ENCODE data around the gene AXL. TPM values are rescaled to one million over a fixed set of nuclear protein-coding genes. Genes with fewer than 3 reads are reported as not detected.

AXL gene
- total and polyA plus RNA-seq, 2 of the 13 experiments (the other 11 are each of a cell fraction or from before 2014, with no cell fraction given) = 0.71 to 5.9 TPM

DNA sequence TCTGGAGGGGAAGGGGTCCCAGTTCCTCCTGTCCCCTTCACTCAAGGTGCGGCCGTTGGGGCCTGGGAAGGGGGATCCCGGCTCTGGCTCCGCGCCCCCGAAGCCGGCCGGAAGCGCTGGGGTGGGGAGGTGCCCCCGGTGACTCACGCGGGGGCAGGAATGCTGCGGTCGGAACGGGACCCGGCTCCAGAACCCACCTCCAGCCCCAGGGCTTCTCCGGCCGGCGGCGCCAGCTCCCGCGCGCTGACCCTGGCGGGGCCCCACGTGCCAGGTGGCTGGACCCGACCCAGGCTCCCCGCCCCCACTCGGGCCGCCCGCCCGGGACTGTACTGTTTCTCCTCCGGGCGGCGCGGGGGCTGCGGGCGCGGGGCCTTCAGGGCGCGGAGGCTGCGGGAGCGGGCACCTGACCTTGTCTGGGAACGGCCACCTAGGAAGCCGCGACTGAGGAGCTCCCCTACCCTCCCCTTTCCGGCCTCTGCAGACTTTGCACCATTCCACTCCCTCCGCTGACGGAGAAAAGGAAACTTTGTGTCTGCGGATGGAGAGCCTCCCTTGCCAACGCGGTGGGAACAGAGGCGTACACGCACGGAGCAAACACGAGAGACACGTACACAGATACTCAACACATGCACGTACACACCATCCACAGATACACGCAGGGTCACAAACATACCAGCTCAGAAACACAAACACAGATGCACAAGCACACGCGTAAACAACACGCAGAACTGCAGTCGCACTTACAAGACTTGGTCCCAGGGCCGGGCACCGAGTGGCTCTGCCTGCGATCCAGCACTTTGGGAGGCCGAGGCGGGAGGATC lies 7.2 kb downstream of the AXL start (continued):
- TF ChIP-seq, protein P1, sequence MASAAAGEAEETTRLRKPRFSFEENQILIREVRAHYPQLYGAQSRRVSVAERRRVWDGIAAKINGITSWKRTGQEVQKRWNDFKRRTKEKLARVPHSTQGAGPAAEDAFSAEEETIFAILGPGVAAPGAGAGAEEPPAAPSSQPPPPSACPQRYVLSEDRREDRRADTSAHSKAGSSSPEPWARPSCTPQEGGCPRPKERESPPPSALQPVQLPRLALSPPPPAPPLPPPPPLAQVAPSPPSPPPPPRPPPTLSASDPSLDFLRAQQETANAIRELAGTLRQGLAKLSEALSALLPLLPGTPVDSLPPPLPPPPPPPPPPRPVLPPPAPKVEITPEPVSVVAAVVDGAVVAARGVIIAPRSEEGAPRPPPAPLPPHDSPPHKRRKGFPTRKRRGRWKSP (CRISPR knock-in tag; IDR thresholded peaks at IDR 0.05) = no peak
- TF ChIP-seq, protein P2, sequence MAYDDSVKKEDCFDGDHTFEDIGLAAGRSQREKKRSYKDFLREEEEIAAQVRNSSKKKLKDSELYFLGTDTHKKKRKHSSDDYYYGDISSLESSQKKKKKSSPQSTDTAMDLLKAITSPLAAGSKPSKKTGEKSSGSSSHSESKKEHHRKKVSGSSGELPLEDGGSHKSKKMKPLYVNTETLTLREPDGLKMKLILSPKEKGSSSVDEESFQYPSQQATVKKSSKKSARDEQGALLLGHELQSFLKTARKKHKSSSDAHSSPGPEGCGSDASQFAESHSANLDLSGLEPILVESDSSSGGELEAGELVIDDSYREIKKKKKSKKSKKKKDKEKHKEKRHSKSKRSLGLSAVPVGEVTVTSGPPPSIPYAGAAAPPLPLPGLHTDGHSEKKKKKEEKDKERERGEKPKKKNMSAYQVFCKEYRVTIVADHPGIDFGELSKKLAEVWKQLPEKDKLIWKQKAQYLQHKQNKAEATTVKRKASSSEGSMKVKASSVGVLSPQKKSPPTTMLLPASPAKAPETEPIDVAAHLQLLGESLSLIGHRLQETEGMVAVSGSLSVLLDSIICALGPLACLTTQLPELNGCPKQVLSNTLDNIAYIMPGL (CRISPR knock-in tag; IDR thresholded peaks at IDR 0.05; ENCODE audit: borderline replicate concordance in 1 of 2, low read depth in 1 of 2) = peak; percentile 29 to 88; a peak in 3 of 4 replicates
- TF ChIP-seq, protein P3, sequence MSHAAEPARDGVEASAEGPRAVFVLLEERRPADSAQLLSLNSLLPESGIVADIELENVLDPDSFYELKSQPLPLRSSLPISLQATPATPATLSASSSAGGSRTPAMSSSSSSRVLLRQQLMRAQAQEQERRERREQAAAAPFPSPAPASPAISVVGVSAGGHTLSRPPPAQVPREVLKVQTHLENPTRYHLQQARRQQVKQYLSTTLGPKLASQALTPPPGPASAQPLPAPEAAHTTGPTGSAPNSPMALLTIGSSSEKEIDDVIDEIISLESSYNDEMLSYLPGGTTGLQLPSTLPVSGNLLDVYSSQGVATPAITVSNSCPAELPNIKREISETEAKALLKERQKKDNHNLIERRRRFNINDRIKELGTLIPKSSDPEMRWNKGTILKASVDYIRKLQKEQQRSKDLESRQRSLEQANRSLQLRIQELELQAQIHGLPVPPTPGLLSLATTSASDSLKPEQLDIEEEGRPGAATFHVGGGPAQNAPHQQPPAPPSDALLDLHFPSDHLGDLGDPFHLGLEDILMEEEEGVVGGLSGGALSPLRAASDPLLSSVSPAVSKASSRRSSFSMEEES (CRISPR knock-in tag; IDR thresholded peaks at IDR 0.05) = peak; percentile 32; the same call in 1 of the 2 replicates
- TF ChIP-seq TGIF2 (CRISPR knock-in tag; IDR thresholded peaks at IDR 0.05) (peak; percentile 79), RARG (CRISPR knock-in tag; IDR thresholded peaks at IDR 0.05; ENCODE audit: low read depth) (no peak), ZNF251 (CRISPR knock-in tag; IDR thresholded peaks at IDR 0.05) (no peak), GABPB1 (CRISPR knock-in tag; IDR thresholded peaks at IDR 0.05) (peak; percentile 88), HMG20B (CRISPR knock-in tag; conservative IDR thresholded peaks at IDR 0.05) (0 out of 2 replicates have a peak, but pooled peaks have one; percentile 15), CENPX (CRISPR knock-in tag; IDR thresholded peaks at IDR 0.05) (no peak), XRCC5 (optimal IDR thresholded peaks at IDR 0.05; ENCODE audit: low read length) (peak; percentile 47), ZNF724P (CRISPR knock-in tag; IDR thresholded peaks at IDR 0.05; ENCODE audit: borderline replicate concordance) (peak; percentile 55; the same call in 1 of the 2 replicates), TAF15 (IDR thresholded peaks at IDR 0.05; ENCODE audit: low read depth, low read length, poor library complexity, severe bottlenecking) (no peak), SMAD3 (CRISPR knock-in tag; IDR thresholded peaks at IDR 0.05) (0 out of 2 replicates have a peak, but pooled peaks have one; percentile 24), MEIS2 (CRISPR knock-in tag; IDR thresholded peaks at IDR 0.05) (peak; percentile 69), NR2F1 (CRISPR knock-in tag; IDR thresholded peaks at IDR 0.05) (peak in 1 of 2 experiments; percentile 64; a peak in 2 of 4 replicates), ZBTB7A (CRISPR knock-in tag; IDR thresholded peaks at IDR 0.05) (0 out of 2 replicates have a peak, but pooled peaks have one; percentile 4)
- TF ChIP-seq, protein P4, sequence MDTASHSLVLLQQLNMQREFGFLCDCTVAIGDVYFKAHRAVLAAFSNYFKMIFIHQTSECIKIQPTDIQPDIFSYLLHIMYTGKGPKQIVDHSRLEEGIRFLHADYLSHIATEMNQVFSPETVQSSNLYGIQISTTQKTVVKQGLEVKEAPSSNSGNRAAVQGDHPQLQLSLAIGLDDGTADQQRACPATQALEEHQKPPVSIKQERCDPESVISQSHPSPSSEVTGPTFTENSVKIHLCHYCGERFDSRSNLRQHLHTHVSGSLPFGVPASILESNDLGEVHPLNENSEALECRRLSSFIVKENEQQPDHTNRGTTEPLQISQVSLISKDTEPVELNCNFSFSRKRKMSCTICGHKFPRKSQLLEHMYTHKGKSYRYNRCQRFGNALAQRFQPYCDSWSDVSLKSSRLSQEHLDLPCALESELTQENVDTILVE (CRISPR knock-in tag; IDR thresholded peaks at IDR 0.05) = peak; percentile 75; the same call in 1 of the 2 replicates
- TF ChIP-seq, protein P5, sequence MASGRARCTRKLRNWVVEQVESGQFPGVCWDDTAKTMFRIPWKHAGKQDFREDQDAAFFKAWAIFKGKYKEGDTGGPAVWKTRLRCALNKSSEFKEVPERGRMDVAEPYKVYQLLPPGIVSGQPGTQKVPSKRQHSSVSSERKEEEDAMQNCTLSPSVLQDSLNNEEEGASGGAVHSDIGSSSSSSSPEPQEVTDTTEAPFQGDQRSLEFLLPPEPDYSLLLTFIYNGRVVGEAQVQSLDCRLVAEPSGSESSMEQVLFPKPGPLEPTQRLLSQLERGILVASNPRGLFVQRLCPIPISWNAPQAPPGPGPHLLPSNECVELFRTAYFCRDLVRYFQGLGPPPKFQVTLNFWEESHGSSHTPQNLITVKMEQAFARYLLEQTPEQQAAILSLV (CRISPR knock-in tag; IDR thresholded peaks at IDR 0.05; ENCODE audit: borderline replicate concordance) = peak; percentile 31; the same call in 1 of the 2 replicates
- TF ChIP-seq, protein P6, sequence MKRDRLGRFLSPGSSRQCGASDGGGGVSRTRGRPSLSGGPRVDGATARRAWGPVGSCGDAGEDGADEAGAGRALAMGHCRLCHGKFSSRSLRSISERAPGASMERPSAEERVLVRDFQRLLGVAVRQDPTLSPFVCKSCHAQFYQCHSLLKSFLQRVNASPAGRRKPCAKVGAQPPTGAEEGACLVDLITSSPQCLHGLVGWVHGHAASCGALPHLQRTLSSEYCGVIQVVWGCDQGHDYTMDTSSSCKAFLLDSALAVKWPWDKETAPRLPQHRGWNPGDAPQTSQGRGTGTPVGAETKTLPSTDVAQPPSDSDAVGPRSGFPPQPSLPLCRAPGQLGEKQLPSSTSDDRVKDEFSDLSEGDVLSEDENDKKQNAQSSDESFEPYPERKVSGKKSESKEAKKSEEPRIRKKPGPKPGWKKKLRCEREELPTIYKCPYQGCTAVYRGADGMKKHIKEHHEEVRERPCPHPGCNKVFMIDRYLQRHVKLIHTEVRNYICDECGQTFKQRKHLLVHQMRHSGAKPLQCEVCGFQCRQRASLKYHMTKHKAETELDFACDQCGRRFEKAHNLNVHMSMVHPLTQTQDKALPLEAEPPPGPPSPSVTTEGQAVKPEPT (CRISPR knock-in tag; IDR thresholded peaks at IDR 0.05; ENCODE audit: low read depth) = no peak; the same call in 1 of the 2 replicates

Data from HepG2 (cell line).